Esophagus muscularis mucosa (tissue), 4 donors: Measurements from ENCODE around the gene LINC01488. TPM values are rescaled to one million over a fixed set of nuclear protein-coding genes. Genes with fewer than 3 reads are reported as not detected.

Experiments
- DNase-seq: peaks from one replicate; pipeline ENCODE4 v3.0.0-alpha.2; 2017; ENCODE audit errors: extremely low spot score
- H3K27ac ChIP-seq, 4 donors: fragments of 200-600 bp; sonication (generic); replicated peaks in 1 of 4; 1 replicate in 3 of 4; 2 replicates in 1 of 4; pipeline ENCODE4 v1.5.1; 2016 to 2019; ENCODE audit warnings: mild to moderate bottlenecking in 1 of 4
- H3K27me3 ChIP-seq, 4 donors: fragments of 200-600 bp; sonication (generic); one replicate each; pipeline versions ENCODE4 v1.5.1 to v1.6.0; 2016 to 2019
- H3K36me3 ChIP-seq, 4 donors: fragments of 200-600 bp; sonication (generic); one replicate each; pipeline ENCODE4 v1.5.1; 2016 to 2019
- H3K4me1 ChIP-seq, 4 donors: fragments of 200-600 bp; sonication (generic); one replicate each; pipeline ENCODE4 v1.5.1; 2016 to 2019
- H3K4me3 ChIP-seq, 4 donors: fragments of 200-600 bp; sonication (generic); 1 replicate in 2 of 4; 2 replicates in 2 of 4; pipeline ENCODE4 v1.5.1; 2016 to 2019; ENCODE audit warnings: mild to moderate bottlenecking in 4 of 4, moderate library complexity in 1 of 4
- H3K9me3 ChIP-seq, 4 donors: fragments of 200-600 bp; sonication (generic); 1 replicate in 3 of 4; 2 replicates in 1 of 4; pipeline ENCODE4 v1.5.1; 2016 to 2019
- CTCF ChIP-seq, 3 experiments: fragments of 200-600 bp in 2 of 3; fragments of 450-650 bp in 1 of 3; sonication (generic) in 2 of 3; IDR thresholded peaks; one replicate each; pipeline ENCODE4 v1.5.1; 2017 to 2019; ENCODE audit warnings: antibody characterized with exemption in 3 of 3, mild to moderate bottlenecking in 2 of 3, moderate library complexity in 1 of 3
- EP300 ChIP-seq: sonication (generic); formaldehyde crosslinking; IDR thresholded peaks from one replicate; pipeline ENCODE4 v1.6.1; 2017; ENCODE audit warnings: antibody characterized with exemption
- POLR2A ChIP-seq: fragments of 450-650 bp; IDR thresholded peaks from one replicate; pipeline ENCODE4 v1.6.1; 2017; ENCODE audit warnings: antibody characterized with exemption, moderate library complexity, mild to moderate bottlenecking, low read depth
- POLR2AphosphoS5 ChIP-seq, 2 donors: sonication (generic); formaldehyde crosslinking; IDR thresholded peaks; one replicate each; pipeline ENCODE4 v1.6.1; 2017; ENCODE audit warnings: antibody characterized with exemption in 2 of 2
- WGBS: methylation state at CpG from one replicate; pipeline ENCODE4 v1.1.5; 2018; 5-methylcytosine and 5-hydroxymethylcytosine counted together
- intact Hi-C: fragments of 100-400 bp; cut with DNase I; formaldehyde crosslinking; loops from one replicate; pipeline ENCODE4 v1.15.1; 2023
- total RNA-seq, 4 donors: library from RNA; depleted of rRNA; stranded (reverse); fragments of >200 nt; gene quantifications; one replicate each; pipeline versions ENCODE4 v1.1.0 to v1.2.1, GENCODE V29; 2016

The LINC01488 gene
- total RNA-seq, 4 donors from 2014 or later = not detected

DNA sequence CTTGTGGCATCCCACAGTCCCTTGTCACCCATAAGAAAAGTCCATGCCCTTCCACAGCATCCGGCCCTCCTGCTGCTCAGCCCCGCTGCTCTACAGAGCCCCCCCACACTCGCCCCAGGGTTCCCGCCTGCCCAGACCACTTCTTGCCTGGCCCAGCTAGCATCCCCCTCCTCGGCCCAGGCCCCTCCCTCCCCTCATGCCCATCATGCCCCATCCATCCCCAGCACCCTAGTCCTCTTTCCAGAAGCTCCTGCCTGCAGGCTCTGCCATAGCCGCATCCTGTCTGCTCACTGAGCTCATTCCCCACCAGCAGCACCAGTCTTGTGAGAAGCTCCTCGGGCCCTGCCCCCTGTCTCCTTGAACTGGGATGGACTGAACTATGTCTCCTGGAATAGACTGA lies 54.4 kb downstream of the LINC01488 start:
- Histone ChIP-seq H3K4me3 (no peak overlapping the region), H3K9me3 (no peaks in the 10 kb centered on the region), H3K36me3 (no peaks in the 10 kb centered on the region), H3K4me1 (peaks cover 17 to 25% (median 21%) of the 10 kb centered on the region in 4 donors), H3K27me3 (no peaks in the 10 kb centered on the region), H3K27ac (no peak overlapping the region)
- TF ChIP-seq POLR2AphosphoS5 (IDR thresholded peaks at IDR 0.05) = no peak
- no peak for TF ChIP-seq EP300
- no peak for TF ChIP-seq CTCF (IDR thresholded peaks at IDR 0.05)
- no peak for TF ChIP-seq POLR2A
- WGBS = 94% methylated on average over 7 of the region's 7 CpGs
- intact Hi-C loops = no loop called here
- no peak for DNase-seq

GRCh38 chr11:69536406-69536805 lies 54.9 kb downstream of the LINC01488 start:
- TF ChIP-seq CTCF (IDR thresholded peaks at IDR 0.05) = no peak
- TF ChIP-seq EP300 = no peak
- no peak for TF ChIP-seq POLR2AphosphoS5 (IDR thresholded peaks at IDR 0.05)
- no peak for TF ChIP-seq POLR2A
- intact Hi-C loops = no loop called here
- H3K27me3 ChIP-seq = no peaks in the 10 kb centered on the region
- no peaks in the 10 kb centered on the region for H3K36me3 ChIP-seq
- no peaks in the 10 kb centered on the region for H3K9me3 ChIP-seq
- peaks cover 17 to 30% (median 22%) of the 10 kb centered on the region in 4 donors for H3K4me1 ChIP-seq
- no peak overlapping the region for H3K27ac ChIP-seq
- no peak overlapping the region for H3K4me3 ChIP-seq
- DNase-seq = no peak
- WGBS = 98% methylated on average over 9 of the region's 9 CpGs

DNA sequence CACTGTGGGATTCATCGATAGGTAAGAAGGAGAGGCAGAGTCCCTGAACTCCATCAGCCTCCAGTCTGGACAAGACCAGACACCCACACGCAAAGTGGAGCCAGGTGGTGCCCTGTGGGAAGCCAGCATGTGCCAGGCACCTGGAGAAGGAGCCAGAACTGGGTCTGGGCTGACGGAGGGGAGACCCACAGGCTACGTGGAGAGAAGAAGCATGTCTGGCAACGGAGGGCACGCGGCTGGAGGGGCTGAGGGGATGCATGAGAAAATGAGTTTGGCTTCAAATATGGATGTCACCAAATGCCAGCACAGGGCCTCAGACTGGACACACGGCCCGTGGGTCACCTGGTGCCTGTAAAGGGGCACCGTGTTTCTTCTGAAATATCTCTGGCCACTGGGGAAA lies 55.7 kb downstream of the LINC01488 start:
- WGBS = 97% methylated on average over 10 of the region's 10 CpGs
- TF ChIP-seq CTCF (IDR thresholded peaks at IDR 0.05) = no peak
- no peaks in the 10 kb centered on the region for H3K36me3 ChIP-seq
- no peak overlapping the region for H3K27ac ChIP-seq
- no peak for DNase-seq
- peaks cover 17 to 34% (median 22%) of the 10 kb centered on the region in 4 donors for H3K4me1 ChIP-seq
- intact Hi-C loops = no loop called here
- H3K27me3 ChIP-seq = no peaks in the 10 kb centered on the region
- no peak overlapping the region for H3K4me3 ChIP-seq
- H3K9me3 ChIP-seq = no peaks in the 10 kb centered on the region

DNA sequence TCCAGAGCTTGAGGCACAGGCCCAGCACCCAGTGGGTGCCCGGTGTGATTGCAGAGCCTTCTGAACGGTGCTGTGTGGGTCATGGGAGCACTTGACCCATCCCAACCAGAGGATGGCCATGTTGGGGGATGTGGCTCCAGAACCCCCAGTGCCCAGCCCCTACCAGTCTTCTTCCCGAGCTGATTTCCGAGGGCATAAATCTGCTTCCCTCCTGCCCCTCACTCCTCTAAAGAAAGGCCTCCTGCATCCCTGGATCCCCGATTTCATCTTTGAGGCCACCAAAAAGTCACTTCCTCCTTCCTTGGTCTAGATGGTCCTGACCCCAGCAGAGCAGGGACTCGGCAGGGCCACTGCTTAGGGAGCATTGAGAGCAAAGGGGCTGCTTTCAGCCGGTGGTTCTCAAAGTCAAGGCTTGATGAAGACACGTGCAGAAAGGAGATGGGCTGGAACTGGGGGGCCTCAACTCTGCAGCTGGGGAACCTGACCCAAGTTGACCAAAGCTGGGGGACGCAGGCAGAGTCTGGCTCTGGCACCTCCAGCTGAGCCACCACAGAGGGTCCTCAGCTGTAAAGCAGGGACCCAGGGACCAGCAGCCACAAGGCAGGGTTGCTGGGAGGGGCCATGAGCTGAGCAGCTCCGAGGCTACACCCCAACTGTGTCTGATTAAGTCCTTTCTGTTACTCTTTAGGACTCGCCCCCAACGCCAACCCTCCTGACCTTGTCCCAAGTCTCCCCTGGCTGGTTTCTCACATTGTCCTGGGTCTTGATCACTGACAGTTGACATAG lies 56.6 kb downstream of the LINC01488 start:
- intact Hi-C loops = no loop called here
- 95% methylated on average over 12 of the region's 12 CpGs for WGBS

More for the DNA sequence above, 56.6 kb downstream of the LINC01488 start:
- no peaks in the 10 kb centered on the region for H3K9me3 ChIP-seq
- H3K27me3 ChIP-seq = no peaks in the 10 kb centered on the region
- TF ChIP-seq POLR2A = no peak
- no peak for TF ChIP-seq POLR2AphosphoS5 (IDR thresholded peaks at IDR 0.05)
- no peak for TF ChIP-seq CTCF (IDR thresholded peaks at IDR 0.05)
- no peak overlapping the region for H3K4me3 ChIP-seq
- no peaks in the 10 kb centered on the region for H3K36me3 ChIP-seq
- peaks cover 17 to 34% (median 22%) of the 10 kb centered on the region in 4 donors for H3K4me1 ChIP-seq
- DNase-seq = no peak
- H3K27ac ChIP-seq = no peak overlapping the region
